Effector CD4-positive, alpha-beta T cell (primary cell): ENCODE results near the gene REL.
"Not testable (repeated sequence)": the region's sequence is repeated elsewhere in the genome, so short reads cannot be mapped to it uniquely, and the experiment has no call there.

Experiments
- DNase-seq: peaks from one replicate; pipeline ENCODE4 v3.0.0-alpha.2; 2020

REL gene

GRCh38 chr2:60868589-60869273 is 12.6 kb upstream of the REL start:
- DNase-seq, result no peak

DNA sequence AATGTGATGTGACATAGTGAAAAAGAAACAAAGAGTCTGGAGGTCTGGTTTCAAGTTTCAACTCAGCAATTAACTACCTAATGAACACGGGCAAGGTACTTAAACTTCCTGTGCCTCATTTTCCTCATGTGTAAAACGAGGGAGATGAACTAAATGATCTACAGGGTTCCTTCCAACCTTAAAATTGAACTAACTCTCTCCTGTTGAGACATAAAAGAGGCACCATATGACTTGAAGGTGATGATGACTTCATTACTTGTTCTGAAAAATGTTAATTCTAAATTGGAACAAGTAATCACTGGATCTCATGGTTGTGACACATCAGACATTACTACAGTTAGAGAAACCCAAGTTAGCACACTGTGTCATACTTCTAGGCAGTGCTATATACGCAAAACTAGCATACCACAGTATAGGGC is 8.9 kb upstream of the REL start:
- no peak for DNase-seq

GRCh38 chr2:60873381-60873780 is 8.0 kb upstream of the REL start:
- no peak for DNase-seq

- no peak for DNase-seq
These were observed 5.9 kb upstream of the REL start for GRCh38 chr2:60875520-60875919.

DNA sequence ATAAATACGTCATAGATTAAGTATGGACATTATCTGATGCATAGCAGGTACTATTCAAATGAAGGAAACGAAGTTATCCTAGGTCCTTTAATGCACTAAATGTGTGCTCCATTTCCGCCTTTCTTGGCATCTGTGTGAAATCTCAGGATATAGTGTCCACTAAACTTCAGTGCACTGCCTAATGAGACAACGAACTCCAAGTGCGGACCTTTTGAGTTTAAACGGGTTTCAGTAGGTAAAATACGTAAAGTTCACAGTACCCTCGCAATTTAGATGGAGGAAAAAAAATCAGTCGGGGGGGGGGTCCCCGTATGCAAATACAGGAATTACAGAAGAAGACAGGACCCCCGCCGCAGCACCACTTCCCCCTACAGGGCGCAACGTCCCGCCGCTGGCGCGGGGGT is 729 bp upstream of the REL start:
- no peak for DNase-seq

GRCh38 chr2:60882971-60883753 is 1.8 kb downstream of the REL start:
- peak; percentile 7 for DNase-seq

DNA sequence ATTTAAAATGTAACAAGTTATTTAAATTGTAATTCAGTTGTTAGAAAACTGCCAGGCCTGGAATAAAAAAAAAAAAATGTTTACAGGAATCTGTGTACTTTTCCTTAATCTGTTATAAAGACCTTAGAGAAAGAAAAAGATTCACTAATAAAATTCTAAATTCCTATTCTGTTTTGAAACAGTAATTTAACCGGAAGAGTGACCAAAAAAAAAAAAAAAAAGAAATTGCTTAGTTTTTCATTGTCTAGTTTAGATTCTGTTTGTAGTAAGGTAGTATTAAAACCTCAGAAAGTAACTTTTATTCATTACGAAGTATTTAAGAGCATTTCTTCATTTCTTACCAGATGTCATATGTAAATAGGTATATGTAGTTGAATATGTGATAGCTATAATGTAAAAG is 2.5 kb downstream of the REL start:
- DNase-seq, result no peak

DNA sequence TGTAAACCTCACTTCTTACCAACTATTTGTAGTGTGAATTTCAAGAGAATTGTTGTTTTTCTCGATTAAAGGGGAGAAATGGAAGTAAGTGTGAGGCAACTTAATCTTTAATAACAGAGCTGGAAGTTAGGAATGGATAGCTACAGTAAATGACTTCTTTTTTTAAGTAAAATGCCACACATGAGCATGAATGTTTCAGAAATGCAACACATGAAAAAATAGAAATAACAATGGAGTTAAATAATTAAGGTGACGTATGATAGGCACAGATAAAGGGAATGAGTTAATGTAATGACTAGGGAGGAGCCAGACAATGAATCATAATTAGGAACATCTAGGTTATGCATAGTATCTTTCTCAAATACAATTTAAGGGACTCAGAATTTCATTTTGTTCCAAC is 3.4 kb downstream of the REL start:
- DNase-seq, result no peak

- no peak for DNase-seq
These were observed 4.3 kb downstream of the REL start for GRCh38 chr2:60885683-60886082.

DNA sequence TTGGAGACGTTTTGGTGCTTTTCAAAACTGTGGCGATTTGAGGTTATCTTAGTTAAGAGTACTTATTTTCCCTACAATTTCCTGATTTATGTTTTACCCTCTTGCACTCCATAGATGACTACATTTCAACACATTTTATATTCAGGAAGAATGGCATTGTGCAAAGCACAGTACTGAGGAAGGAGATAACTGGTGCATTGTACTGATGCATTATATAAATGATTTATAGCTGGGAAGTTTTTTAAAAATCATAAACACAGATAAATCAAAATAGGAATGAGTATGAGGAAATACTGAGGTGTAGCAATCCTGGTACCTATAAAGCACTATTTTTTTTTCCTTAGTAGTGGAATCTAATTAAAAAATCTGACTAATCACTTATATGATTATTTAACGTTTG is 5.6 kb downstream of the REL start:
- no peak for DNase-seq

GRCh38 chr2:60888853-60889252 is 7.5 kb downstream of the REL start:
- DNase-seq, result no peak

GRCh38 chr2:60889581-60890392 is 8.4 kb downstream of the REL start:
- DNase-seq, result not testable (repeated sequence)

DNA sequence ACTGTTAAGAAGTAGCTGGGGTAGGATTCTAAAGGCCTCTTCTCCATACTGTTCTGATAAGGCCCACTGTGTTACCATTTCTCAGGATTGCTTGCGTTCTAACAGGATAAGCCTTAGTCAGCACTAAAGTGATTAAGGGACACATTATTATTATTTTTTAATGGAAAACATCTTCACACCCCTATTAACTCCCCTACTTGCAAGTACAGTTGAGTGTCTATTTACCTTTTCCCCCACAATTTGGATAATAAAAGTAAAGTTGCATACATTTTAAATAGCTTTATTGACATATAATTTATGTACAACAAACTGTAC is 9.0 kb downstream of the REL start:
- DNase-seq, result no peak

DNA sequence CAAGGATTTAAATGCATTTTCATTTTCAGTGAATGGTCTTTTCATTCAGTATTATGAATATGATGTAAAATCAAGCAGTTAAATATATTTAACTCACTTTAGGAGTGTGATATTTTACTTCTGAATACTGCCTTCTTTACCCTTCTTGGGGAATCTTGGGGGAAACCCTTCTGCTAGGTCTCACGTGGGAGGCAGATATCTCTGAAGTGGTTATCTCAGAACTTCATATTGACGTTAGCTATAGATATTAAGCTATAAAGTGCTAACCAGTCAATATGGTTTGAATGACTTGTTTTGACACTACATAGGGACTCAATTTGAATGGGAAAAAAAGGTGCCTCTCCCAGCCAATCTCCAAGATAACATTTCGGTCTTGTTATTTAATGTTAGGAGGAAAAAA is 9.8 kb downstream of the REL start:
- no peak for DNase-seq

- no peak for DNase-seq
These were observed 17.2 kb downstream of the REL start for GRCh38 chr2:60898567-60898966.

DNA sequence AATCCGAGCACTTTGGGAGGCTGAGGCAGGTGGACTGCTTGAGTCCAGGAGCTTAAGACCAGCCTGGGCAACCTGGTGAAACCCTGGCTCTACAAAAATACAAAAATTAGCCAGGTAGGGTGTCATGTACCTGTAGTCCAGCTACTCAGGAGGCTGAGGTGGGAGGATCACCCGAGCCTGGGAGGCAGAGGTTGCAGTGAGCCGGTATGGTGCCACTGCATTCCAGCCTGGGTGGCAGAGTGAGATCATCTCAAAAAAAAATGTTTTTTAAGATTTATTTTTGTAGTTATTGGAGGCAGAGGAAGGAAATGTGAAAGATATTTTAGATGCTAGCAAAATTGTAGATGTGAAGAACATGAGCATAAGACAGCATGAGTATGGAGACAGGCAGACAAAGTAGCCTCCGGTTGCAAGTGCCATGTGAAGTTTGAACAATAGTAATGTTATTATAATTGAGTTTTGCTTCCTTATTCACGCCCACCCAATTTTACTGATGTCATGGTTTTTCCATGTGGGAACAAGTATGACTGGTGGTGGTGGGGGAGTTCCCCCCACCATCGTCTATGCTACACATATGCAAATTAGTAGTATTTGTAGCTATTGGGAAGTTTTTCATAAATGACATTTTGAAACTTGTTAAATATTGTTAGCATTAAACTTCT is 18.0 kb downstream of the REL start:
- DNase-seq, result no peak

- DNase-seq, result no peak
These were observed 18.5 kb downstream of the REL start for GRCh38 chr2:60899892-60900249.

GRCh38 chr2:60901296-60901695 is 19.9 kb downstream of the REL start:
- DNase-seq, result not testable (repeated sequence)

- DNase-seq, result not testable (repeated sequence)
These were observed 24.5 kb downstream of the REL start for GRCh38 chr2:60905867-60906266.

- DNase-seq, result no peak
These were observed 25.0 kb downstream of the REL start for GRCh38 chr2:60906395-60906794.

DNA sequence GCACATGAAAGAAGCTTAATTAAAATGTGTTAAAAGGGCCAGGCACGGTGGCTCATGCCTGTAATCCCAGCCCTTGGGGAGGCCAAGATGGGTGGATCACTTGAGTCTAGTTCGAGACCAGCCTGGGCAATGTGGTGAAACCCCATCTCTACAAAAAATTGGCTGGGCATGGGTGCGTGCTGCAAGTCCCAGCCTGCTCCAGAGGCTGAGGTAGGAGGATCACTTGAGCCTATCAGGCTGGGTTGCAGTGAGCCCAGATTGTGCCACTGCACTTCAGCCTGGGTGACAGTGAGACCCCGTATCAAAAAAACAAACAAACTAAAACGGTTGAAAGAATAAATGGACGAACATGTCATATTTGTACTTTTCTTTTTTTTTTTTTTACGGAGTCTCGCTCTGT is 26.0 kb downstream of the REL start:
- DNase-seq, result no peak

- no peak for DNase-seq
These were observed 44.8 kb downstream of the REL start for GRCh38 chr2:60925994-60926740.
